OCI-LY7 (cell line): ENCODE data around the gene EGFL7.

Source experiments
- EZH2phosphoT487 ChIP-seq: fragments of 200-600 bp; sonication (generic); IDR thresholded peaks from 2 replicates; pipeline ENCODE4 v1.6.1; 2018; ENCODE audit warnings: low read depth, borderline replicate concordance, mild to moderate bottlenecking, mixed run types, antibody characterized with exemption, low read length, moderate library complexity, mixed read lengths
- TF ChIP-seq, protein P1 (sequence below): fragments of 200-600 bp; sonication (generic); conservative IDR thresholded peaks from 2 replicates; pipeline ENCODE4 v1.5.1; 2014; ENCODE audit warnings: mild to moderate bottlenecking, antibody characterized with exemption, low read length, moderate library complexity, mixed read lengths

DNA sequence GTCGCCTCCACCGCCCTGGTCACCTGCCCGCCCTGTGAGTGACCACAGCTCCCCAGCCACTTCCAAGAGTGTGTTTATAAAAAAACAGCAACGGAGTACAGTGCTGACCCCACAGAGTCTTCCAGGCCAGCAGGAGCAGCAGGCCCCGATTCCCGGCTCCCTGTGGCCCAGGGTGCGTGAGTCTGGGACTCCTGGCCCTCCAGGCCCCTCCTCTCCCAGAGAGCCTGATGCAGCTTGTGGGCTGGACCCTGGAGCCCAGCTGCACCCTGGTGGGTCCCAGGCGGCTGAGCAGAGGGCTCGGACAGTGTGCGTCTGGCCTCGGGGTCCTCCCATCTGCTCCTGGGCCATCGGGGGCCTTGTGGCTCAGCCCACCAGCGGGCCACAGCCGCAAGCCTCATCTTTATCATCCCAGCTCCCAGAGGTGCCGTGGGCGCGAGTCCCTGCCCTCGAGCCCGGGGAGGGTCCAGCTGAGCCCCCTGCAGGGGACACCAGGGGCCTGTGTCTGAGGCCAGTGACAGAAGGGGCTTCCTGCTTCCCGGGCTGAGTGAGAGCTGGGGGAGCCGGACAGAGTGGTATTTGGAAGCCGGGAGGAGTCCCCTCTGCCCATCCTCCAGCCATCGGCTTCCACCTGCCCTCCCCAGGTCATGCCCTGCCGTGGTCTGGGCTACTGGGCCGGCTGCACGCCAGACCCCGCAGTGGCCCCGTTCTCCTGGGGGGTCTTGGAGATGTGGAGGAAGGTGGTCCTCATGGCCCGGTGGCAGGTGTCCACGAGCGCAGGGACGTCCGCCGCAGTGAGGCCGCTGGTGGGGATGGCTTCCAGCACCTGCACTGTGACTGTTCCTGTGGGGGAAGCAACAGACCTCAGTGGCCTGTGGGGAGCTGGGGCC is 10.6 kb downstream of the EGFL7 start:
- TF ChIP-seq, protein P1, sequence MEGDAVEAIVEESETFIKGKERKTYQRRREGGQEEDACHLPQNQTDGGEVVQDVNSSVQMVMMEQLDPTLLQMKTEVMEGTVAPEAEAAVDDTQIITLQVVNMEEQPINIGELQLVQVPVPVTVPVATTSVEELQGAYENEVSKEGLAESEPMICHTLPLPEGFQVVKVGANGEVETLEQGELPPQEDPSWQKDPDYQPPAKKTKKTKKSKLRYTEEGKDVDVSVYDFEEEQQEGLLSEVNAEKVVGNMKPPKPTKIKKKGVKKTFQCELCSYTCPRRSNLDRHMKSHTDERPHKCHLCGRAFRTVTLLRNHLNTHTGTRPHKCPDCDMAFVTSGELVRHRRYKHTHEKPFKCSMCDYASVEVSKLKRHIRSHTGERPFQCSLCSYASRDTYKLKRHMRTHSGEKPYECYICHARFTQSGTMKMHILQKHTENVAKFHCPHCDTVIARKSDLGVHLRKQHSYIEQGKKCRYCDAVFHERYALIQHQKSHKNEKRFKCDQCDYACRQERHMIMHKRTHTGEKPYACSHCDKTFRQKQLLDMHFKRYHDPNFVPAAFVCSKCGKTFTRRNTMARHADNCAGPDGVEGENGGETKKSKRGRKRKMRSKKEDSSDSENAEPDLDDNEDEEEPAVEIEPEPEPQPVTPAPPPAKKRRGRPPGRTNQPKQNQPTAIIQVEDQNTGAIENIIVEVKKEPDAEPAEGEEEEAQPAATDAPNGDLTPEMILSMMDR = no peak
- no peak for TF ChIP-seq EZH2phosphoT487
